PC-9 (cell line): Measurements from ENCODE around the gene CNTNAP2.

ENCODE experiments used
- EZH2 ChIP-seq: fragments of 200-600 bp; sonication (generic); IDR thresholded peaks from 2 replicates; pipeline ENCODE4 v1.8.0; 2017; ENCODE audit warnings: antibody characterized with exemption, low read depth
- TF ChIP-seq, protein P1 (sequence below): fragments of 200-600 bp; sonication (generic); conservative IDR thresholded peaks from 2 replicates; pipeline ENCODE4 v1.6.1; 2017; ENCODE audit warnings: mixed run types, antibody characterized with exemption, mild to moderate bottlenecking, moderate library complexity

DNA sequence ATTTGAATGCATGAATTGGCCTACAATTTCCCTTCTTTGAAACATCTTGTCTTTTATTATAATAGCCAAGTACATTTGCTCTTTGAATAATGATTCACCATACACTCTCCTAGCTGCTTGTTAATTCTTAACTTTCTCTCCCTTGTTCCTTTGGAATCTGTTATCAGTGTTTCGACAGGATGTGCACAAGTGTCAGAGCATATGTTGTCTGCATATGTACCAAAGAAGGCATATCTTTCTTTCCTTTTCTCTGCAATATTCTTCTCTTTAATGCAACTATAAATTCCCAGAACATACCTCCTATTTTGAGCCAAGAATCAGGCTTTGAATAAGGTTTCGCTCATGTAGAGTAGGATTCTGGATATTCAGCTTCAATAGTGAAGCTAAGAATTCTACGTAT lies 1625.7 kb downstream of the CNTNAP2 start:
- no peak for TF ChIP-seq EZH2
- TF ChIP-seq, protein P1, sequence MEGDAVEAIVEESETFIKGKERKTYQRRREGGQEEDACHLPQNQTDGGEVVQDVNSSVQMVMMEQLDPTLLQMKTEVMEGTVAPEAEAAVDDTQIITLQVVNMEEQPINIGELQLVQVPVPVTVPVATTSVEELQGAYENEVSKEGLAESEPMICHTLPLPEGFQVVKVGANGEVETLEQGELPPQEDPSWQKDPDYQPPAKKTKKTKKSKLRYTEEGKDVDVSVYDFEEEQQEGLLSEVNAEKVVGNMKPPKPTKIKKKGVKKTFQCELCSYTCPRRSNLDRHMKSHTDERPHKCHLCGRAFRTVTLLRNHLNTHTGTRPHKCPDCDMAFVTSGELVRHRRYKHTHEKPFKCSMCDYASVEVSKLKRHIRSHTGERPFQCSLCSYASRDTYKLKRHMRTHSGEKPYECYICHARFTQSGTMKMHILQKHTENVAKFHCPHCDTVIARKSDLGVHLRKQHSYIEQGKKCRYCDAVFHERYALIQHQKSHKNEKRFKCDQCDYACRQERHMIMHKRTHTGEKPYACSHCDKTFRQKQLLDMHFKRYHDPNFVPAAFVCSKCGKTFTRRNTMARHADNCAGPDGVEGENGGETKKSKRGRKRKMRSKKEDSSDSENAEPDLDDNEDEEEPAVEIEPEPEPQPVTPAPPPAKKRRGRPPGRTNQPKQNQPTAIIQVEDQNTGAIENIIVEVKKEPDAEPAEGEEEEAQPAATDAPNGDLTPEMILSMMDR: no peak
